GM12878 (cell line): ENCODE measurements around the gene FGD5.
"Not testable (repeated sequence)": the region's sequence is repeated elsewhere in the genome, so short reads cannot be mapped to it uniquely, and the experiment has no call there.

Experiments used
- SMC3 ChIP-seq: IDR thresholded peaks from 2 replicates; pipeline ENCODE4 v1.6.1; 2011; ENCODE audit warnings: low read length, improper control_type of control experiment, borderline replicate concordance
- ZBED1 ChIP-seq: IDR thresholded peaks from 2 replicates; pipeline ENCODE4 v1.6.1; 2016; ENCODE audit warnings: borderline replicate concordance

GRCh38 chr3:14903501-14903900 lies 84.7 kb downstream of the FGD5 start:
- TF ChIP-seq SMC3, ZBED1: not testable (repeated sequence)
